GM18870 (cell line): Measurements from ENCODE around the gene CC2D1A.
"Not testable (repeated sequence)": the region's sequence is repeated elsewhere in the genome, so short reads cannot be mapped to it uniquely, and the experiment has no call there.

Experiments
- ATAC-seq: cut with Tn5 transposase; IDR thresholded peaks from one replicate; pipeline ENCODE4 v1.9.1; 2021; ENCODE audit warnings: moderate library complexity; ENCODE audit not compliant: unreplicated experiment

The CC2D1A gene

DNA sequence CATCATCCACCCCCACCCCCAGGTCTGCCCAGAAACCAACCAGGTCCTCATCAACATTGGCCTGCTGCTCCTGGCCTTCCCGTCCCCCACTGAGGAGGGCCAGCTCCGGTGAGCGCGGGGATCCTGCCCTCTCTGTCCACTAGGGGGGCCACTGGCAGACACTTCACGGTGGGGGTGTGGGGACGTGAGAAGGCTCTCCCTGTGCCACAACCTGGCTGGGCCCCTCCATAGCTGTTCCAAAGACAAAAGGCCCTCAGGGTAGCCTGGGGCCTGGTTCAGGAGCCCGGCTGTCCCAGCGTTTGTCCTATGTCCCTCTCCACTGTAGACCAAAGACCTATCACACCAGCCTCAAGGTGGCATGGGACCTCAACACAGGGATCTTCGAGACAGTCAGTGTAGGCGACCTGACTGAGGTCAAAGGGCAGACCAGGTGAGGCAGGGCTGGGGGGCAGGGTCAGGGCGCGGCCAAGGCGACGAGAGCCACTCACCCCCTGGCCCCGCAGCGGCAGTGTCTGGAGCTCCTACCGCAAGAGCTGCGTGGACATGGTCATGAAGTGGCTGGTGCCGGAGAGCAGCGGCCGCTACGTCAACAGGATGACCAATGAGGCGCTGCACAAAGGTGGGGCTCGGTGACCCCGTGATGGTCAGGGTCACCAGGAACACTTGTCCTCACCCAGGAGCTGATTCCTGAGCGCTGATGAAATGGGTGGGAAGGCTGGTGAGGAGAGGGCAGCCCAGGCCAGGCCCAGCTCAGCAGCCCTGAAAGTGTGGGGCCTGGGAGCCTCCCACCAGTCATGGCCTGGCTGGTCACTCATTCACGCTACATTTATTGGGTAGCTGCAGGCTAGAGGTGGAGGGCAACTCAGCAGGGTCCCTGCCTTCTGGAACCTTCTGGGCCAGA is 54.2 kb downstream of the CC2D1A start:
- ATAC-seq: no peak

DNA sequence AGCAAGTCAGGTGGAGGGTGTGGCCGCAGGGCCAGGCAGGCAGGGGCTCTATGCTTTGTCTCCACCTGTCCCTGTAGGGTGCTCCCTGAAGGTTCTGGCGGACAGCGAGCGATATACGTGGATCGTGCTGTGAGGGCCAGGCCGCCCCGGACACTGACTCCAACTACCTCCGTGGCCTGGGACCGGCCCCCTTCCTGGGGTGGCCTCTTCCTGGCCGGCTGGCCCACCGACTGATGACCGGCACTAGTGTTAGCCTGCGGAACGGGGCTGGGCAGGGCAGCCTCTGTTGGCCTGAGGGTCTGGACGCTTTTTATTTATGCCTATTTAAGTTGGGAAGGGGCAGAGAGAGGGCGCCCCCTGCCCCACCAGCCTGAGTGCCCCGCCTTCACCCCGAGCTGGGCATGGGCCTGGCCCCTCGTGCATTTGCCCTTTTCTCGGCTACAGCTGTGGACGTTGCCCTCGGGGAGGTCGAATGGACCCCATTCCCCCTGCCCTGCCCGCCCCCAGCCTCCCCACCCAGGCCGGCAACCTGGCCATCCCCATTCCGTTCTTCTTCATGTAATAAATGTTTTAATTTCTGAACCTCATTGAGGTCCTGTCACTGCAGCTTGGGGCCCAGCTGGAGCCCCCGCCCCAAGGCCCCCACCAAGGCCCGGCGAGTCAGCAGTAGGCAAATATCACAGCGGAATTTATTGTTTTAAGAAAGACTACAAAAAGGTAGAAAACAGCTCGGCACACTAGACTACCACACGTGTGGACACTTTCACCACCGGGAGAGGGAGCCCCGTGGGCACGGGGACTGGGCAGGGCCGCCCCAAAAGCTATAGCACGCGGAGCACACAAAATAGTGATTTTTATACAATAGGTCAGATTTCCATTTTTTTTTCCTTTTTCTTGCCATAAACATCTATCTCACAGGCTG is 55.1 kb downstream of the CC2D1A start:
- no peak for ATAC-seq

- no peak for ATAC-seq
Observed at GRCh38 chr19:13961826-13962698, 56.1 kb downstream of the CC2D1A start.

DNA sequence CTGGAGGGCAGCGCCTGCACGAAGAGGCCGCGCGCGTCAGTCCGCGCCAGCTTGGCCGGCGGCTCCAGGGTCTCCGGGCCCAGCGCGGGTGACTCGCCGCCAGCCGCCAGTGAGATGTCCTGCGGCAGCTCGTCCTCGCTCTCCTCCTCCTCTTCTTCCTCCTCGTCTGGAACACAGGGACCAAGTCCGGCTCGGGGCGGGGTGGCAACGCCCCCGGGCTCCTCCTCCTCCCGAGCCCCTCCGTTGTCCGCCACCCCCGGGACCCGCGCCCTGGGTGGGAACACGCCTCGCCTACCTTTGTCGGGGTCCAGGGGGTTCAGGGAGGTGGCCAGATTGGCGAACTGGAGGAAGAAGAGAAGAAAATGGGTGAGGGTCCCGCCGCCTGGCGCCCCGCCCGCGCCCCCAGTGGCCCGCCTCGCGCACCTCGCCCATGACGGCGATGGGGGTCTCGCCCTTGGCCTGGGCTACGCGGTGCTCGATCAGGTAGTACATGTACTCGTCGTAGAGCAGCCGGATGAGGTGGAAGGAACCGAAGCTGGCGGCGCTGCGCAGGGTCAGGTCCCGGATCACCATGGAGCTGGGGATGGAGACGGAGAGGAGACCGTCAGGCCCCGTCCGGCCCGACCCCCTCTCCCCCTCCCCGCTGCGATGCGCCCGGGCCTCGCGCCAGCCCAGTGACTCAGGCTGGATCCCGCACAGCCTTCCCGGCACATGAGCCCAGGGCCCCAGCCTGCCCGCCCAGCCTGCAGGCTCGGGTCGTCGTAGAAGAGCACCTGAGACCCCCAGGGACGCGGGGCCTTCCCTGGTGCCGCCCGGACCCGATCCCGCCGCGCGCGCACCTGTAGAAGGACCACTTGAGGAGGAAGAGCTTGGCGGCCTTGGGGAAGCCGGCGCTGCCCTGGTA is 57.0 kb downstream of the CC2D1A start:
- ATAC-seq: no peak

GRCh38 chr19:13963603-13964105 is 57.7 kb downstream of the CC2D1A start:
- no peak for ATAC-seq

DNA sequence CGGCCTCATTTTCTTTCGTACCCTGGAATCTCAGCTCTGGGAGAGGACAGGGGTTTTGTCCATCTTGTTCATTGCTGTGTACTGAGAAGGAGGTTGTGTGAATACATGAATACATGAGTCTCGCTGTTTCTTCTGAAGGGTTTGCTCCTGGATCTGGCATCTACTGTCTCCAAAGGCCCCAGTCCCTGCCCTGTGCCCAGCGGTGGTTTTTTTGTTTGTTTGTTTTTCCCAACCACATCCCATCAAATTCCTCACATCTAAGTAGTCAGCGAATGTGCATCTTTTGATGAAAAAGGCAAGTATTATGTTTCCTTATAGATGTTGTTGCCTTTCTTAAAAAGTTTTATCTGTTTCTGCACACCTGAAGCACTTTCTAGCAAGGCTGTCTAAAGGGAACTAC is 58.8 kb downstream of the CC2D1A start:
- ATAC-seq: no peak

DNA sequence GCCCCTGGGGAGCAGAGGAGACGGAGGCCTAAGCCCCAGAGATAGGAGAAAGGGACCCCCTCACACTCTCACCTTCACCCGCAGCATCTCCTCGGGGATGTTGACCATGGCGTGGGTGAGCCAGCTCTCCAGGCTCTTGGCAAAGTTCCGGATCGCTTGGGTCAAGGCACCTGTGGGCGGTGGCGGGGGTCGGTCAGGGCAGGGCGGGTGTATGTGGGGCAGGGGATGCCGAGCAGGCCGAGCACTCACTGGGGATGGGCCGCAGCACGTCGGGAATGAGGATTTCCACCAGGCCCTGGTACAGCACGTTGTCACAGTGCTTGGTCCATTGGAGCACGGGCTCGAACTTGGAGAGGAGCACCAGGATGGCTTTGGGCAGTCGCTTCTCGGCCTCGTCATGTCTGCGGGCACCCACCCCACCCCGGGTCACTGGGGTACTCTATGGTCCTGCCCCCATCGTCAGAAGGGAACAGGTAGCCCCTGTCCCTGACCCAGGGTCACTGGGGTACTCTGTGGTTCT is 59.4 kb downstream of the CC2D1A start:
- no peak for ATAC-seq

DNA sequence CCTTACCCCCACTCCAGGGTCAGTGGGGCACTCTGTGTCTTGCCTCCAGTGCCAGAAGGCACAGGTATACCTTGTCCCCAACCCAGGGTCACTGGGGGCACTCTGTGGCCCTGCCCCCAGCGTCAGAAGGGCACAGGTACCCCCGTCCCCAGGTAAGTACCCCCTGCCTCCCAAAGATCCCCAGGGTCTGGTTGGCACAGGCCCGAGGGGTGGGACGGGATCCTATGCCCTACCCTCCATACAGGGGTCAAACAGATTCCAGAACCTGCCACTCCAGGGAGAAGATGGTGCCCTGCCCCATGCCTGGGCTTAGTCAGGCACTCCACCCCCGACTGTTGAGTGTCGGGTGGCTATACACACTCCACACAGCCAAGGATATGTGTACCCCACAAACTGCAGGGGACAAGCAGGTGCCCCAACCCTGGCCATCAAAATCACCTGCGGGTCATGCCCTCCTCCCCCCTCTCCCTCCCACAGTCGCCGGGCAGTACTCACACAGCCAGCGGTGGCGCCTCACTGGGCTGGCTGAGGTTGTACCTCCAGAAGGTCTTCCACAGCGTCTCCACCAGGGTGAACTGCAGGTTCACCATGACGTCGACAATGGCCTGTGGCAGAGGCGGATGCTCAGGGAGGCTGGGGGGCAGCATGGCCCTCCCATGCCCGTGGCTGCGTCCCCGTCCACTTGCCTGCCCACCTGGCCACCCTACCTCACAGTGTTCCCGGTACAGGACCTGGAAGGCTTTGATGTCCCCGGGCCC is 60.1 kb downstream of the CC2D1A start:
- ATAC-seq: no peak

DNA sequence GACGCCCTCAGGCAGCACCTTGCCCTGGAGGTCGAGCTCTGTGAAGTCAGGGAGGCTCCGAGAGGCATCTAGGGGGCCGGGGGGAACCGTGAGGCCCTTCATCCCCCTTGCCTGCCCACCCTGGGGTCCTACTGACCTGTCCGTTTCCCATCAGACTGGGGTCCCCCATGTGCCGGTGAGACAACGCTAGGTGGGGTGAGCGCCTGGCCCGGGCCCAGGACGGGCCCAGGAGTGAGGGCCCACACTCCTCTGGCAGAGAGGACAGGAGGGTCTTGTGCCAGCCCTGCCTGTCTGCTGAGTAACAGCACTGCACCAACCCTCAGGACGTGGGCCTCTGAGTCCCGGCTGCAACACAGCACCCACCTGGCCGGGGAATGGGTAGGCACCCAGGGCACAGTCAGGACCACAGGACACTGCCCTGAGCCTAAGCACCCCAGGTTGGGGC is 60.7 kb downstream of the CC2D1A start:
- no peak for ATAC-seq

DNA sequence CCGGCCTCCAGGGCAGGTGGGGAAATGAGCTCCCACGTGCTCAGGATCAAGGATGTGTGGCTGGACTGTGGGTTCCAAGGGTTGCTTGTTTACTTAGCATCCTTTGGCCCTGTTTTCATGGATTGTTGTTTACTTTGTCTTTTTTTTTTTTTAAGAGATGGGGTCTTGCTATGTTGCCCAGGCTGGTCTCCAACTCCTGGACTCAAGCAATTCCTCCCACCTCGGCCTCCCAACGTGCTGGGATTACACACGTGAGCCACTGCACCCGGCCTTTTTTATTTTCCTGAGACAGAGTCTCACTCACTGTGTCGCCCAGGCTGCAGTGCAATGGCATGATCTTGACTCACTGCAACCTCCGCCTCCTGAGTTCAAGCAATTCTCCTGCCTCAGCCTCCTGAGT is 61.2 kb downstream of the CC2D1A start:
- ATAC-seq: not testable (repeated sequence)

- ATAC-seq: no peak
Observed at GRCh38 chr19:13968383-13968935, 62.5 kb downstream of the CC2D1A start.

- no peak for ATAC-seq
Observed at GRCh38 chr19:13968999-13969398, 63.0 kb downstream of the CC2D1A start.

DNA sequence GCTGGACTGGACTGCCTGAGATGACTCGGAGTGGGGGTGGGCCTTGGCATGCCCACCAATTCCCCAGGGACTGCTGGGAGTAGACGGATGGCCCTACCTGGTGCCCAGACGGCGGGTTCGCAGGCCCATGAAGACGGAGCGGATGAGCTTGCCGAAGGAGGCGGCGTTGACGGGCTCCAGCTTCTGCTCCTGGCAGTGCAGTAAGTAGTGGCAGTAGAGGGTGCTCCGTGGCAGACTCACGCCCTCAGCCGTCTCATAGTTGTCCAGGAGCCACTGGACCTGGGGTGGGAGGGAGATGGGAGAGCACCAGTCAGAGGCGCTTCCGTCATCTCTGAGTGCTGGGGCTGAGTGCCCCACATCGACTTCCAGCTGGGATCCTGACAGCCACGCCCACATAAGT is 63.9 kb downstream of the CC2D1A start:
- no peak for ATAC-seq

- not testable (repeated sequence) for ATAC-seq
Observed at GRCh38 chr19:13971868-13972267, 65.9 kb downstream of the CC2D1A start.

DNA sequence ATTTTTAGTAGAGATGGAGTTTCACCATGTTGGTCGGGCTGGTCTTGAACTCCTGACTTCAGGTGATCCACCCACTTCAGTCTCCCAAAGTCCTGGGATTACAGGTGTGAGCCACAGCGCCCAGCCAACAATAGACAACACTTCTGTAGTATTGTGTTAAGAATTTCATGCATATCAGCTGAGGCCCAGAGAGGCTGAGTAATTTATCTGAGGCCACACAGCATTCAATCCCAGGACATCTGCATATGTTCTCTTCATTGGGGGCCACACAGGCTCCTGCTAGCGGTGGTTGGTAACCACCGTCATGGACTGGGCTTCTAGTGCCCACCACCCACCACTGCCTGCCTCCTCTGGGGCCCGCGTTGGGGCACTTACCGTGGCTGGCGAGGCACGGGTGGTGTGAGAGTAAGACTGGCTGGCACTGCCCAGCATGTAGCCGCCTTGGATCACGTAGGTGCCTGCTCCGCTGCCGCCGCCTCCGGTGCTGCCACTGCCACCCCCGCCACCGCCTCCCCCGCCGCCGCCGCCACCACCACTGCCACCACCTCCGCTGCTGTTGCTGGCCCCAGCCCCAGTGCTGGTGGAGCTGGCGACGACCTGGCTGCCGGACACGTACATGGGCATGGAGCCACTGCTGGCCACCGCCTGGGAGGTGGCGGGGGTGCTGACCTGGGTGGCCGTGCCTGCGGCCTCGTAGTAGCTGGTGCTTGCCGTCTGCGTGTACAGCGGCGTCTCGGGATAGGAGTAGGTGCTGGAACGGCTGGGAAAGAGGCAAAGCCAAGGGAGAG is 66.6 kb downstream of the CC2D1A start:
- ATAC-seq: no peak

GRCh38 chr19:13973479-13973878 is 67.5 kb downstream of the CC2D1A start:
- ATAC-seq: not testable (repeated sequence)

GRCh38 chr19:13974073-13974472 is 68.1 kb downstream of the CC2D1A start:
- ATAC-seq: no peak
